Endothelial cell of umbilical vein (primary cell): ENCODE data around the gene FAM120A.

Experiments
- EZH2 ChIP-seq: IDR thresholded peaks from 2 replicates; pipeline ENCODE4 v1.6.1; 2012; ENCODE audit warnings: borderline replicate concordance, low read depth, mild to moderate bottlenecking, moderate library complexity, low read length, inconsistent platforms; ENCODE audit not compliant: severe bottlenecking
- FOS ChIP-seq: IDR thresholded peaks from 2 replicates; pipeline ENCODE4 v1.6.1; 2011; ENCODE audit warnings: mild to moderate bottlenecking, low read length, moderate library complexity, borderline replicate concordance; ENCODE audit not compliant: insufficient read depth
- GATA2 ChIP-seq: IDR thresholded peaks from 2 replicates; pipeline ENCODE4 v1.7.0; 2011; ENCODE audit warnings: low read depth, mild to moderate bottlenecking, moderate library complexity, mixed read lengths, low read length; ENCODE audit not compliant: insufficient read length, insufficient read depth
- JUN ChIP-seq: IDR thresholded peaks from 2 replicates; pipeline ENCODE4 v1.6.1; 2011; ENCODE audit warnings: borderline replicate concordance, low read depth; ENCODE audit not compliant: insufficient read length, insufficient read depth
- MAX ChIP-seq: IDR thresholded peaks from 2 replicates; pipeline ENCODE4 v1.6.1; 2011; ENCODE audit not compliant: insufficient read depth, insufficient read length
- MYC ChIP-seq: IDR thresholded peaks from one replicate; pipeline ENCODE4 v1.6.1; 2011; ENCODE audit warnings: mild to moderate bottlenecking, low read depth, low read length
- POLR2A ChIP-seq: IDR thresholded peaks from 2 replicates; pipeline ENCODE4 v1.6.1; 2012; ENCODE audit warnings: low read depth, mild to moderate bottlenecking, control low read depth, low read length
- POLR2AphosphoS5 ChIP-seq: IDR thresholded peaks from 2 replicates; pipeline ENCODE4 v1.6.1; 2012; ENCODE audit warnings: low read depth, mild to moderate bottlenecking, control low read depth, low read length, moderate library complexity; ENCODE audit not compliant: insufficient read depth
- TF ChIP-seq, protein P1 (sequence below), 2 donors: IDR thresholded peaks; 1 replicate in 1 of 2; 2 replicates in 1 of 2; pipeline ENCODE4 v1.5.1; 2011; ENCODE audit warnings: low read length in 2 of 2, mild to moderate bottlenecking in 2 of 2, moderate library complexity in 2 of 2, control low read depth in 1 of 2, inconsistent platforms in 1 of 2, low read depth in 1 of 2; ENCODE audit not compliant: insufficient read depth in 1 of 2; ENCODE audit errors: extremely low read depth in 1 of 2

DNA sequence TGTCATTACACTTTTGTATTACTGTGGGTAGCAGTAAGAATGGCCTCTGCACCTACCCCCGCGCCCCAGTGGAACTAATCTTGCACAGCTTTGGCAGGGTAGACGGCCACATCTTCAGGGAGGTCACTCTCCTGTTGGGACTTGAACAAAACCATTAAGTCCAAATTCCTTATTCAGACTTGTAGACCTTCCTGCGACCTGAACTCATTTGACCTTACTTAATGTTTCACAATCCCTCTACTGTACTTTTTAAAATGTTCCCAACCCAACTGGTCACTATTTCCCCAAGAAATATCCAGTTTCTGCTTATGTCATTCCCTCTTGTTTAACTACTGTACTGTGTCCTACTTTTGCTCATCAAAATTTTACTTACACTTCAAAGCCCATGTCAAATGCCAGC lies 7.2 kb downstream of the FAM120A start:
- TF ChIP-seq, protein P1, sequence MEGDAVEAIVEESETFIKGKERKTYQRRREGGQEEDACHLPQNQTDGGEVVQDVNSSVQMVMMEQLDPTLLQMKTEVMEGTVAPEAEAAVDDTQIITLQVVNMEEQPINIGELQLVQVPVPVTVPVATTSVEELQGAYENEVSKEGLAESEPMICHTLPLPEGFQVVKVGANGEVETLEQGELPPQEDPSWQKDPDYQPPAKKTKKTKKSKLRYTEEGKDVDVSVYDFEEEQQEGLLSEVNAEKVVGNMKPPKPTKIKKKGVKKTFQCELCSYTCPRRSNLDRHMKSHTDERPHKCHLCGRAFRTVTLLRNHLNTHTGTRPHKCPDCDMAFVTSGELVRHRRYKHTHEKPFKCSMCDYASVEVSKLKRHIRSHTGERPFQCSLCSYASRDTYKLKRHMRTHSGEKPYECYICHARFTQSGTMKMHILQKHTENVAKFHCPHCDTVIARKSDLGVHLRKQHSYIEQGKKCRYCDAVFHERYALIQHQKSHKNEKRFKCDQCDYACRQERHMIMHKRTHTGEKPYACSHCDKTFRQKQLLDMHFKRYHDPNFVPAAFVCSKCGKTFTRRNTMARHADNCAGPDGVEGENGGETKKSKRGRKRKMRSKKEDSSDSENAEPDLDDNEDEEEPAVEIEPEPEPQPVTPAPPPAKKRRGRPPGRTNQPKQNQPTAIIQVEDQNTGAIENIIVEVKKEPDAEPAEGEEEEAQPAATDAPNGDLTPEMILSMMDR (IDR thresholded peaks at IDR 0.05; ENCODE audit: extremely low read depth in 1 of 2, insufficient read depth in 1 of 2, low read depth in 1 of 2, low read length in 2 of 2), result no peak
- TF ChIP-seq POLR2A, result no peak
- TF ChIP-seq POLR2AphosphoS5, result no peak
- TF ChIP-seq MAX, result no peak
- TF ChIP-seq EZH2, result no peak
- no peak for TF ChIP-seq GATA2
- TF ChIP-seq JUN, result no peak
- TF ChIP-seq MYC, result no peak
- no peak for TF ChIP-seq FOS
